Activated gamma-delta T cell treated with anti-CD3 and anti-CD28 coated beads, Interleukin-2, amount 50 U/mL, for 16 hours (primary cell): ENCODE data around the gene SATB1.
"Not testable (repeated sequence)": the region's sequence is repeated elsewhere in the genome, so short reads cannot be mapped to it uniquely, and the experiment has no call there.

Experiments
- DNase-seq: peaks from one replicate; pipeline ENCODE4 v3.0.0-alpha.2; 2020; ENCODE audit warnings: low read depth

SATB1 gene

DNA sequence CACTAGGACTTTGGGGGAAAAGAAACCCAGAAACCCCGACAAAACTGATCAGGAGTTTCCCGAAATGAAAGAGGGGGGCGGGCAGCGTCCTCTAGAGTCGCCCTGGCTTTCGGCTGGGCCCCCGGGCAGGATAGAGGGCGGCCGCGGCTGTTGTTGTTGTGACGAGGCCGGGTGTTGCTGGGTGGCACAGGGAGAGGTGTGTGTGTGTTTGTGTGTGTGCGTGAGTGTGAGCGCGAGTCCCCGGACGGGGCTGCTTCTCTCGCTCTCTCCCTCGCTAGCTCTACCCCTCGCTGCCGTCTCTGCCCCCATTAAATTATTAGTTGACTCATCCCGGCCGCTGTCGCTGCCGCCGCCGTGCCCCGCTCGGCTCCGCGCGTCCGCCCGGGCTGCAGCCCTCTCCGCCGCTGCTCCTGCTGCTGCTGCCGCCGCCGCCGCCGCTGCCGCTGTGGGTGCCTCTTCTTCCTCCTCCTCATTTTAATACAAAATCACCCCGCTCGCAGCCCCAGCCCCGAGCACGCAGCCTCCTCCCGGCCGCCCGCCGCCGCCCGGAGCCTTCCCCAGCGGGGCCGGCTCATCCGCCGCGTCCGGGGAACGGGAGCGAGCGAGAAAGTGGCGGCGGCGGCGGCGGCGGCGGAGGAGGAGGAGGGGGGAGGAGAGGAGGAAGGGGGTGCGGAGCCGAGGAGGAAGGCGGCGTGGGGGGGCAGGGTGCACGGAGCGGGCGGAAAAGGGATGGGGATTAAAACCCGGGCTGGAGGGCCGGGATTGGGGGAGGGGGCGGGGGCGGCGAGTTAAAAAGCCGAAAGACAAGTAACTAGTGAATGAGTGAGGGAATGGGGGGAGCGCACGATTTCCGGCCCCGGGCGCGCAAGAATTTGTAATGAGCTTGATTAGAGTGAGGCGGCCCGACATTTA is at the start of gene SATB1:
Gene SATB1 (minus strand): TSS at position 611 of the 912 bp plus-strand sequence. CDS start 4,372 bp downstream, outside the sequence.
- DNase-seq = no peak

GRCh38 chr3:18474202-18474601 is 49.1 kb upstream of the SATB1 start:
- DNase-seq = no peak

DNA sequence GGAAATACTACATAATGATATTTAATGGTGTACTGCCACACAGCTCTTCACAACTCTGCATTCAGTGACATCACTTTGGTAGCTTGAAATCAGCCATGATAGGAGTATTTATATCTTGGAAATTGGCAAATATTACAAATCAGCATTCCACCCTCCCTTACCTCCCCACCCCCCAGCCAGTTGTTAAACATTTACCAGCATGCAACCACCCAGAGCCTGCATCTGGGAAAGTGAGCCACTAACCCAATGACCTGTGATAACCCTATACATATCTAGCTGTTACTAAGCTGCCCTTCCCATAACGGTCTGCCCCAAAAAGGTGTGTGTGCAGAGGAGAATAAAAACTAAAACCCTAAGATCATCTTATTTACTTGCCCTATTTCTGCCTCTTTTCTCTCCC is 44.6 kb upstream of the SATB1 start:
- no peak for DNase-seq

DNA sequence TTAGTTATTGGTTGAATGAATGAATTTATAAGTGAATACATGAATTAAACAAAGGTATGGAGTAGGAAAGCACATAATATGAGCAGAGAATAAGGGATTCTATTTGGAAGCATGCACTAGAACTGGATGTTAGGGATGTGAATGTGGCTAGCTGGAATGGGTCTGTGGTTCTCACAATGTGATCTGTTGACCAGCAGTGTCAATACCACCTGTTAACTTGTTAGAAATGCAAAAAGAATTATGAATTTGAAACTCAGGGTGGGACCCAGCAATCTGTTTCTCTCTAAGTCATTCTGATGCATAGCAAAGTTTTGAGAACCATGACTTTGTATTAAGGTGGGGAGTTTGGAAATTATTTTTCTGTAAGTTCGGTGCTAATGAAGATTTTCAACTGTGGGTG is 41.0 kb upstream of the SATB1 start:
- no peak for DNase-seq

- no peak for DNase-seq
Measured at GRCh38 chr3:18454766-18455165, 29.6 kb upstream of the SATB1 start.

- not testable (repeated sequence) for DNase-seq
Measured at GRCh38 chr3:18449618-18450017, 24.5 kb upstream of the SATB1 start.

DNA sequence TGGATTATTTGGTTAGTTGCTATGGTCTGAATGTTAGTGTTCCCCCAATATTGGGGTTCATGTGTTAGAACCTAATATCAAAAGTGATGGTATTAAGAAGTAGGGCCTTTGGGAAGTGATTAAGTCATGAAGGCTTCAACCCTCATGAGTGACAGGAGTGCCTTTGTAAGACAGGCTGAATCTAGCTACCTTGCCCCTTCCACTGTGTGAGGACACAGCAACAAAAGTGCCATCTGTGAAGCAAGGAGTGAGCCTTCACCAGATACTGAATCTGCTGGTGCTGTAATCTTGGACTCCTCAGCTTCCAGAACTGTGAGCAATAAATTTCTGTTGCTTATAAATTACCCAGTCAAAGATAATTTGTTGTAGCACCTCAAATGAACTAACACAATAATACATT is 22.6 kb upstream of the SATB1 start:
- DNase-seq = no peak

GRCh38 chr3:18446149-18446825 is 21.1 kb upstream of the SATB1 start:
- no peak for DNase-seq

- DNase-seq = peak; percentile 70
Measured at GRCh38 chr3:18445401-18446148, 20.4 kb upstream of the SATB1 start.

GRCh38 chr3:18444595-18445400 is 19.7 kb upstream of the SATB1 start:
- peak; percentile 67 for DNase-seq

- no peak for DNase-seq
Measured at GRCh38 chr3:18443665-18444594, 18.8 kb upstream of the SATB1 start.

GRCh38 chr3:18442756-18443664 is 17.9 kb upstream of the SATB1 start:
- DNase-seq = no peak

DNA sequence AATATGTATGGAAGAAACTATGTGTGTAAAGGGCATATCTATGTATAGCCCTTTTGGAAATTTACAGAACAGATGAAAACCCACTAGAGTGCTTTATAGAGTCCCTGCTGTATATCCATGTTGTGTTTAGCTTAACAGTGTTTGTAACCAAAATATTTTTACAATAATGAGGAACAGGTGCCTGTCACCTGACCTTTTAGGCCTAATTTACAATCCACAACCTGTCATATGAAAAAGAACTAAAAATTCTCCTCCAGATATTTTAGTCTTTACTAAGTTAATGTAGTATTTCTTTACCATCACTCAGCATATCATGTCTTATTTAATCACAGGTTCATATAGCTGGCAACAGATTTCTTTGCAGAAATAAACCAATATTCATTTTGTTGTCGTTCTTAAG is 16.4 kb upstream of the SATB1 start:
- DNase-seq = no peak

GRCh38 chr3:18440066-18440722 is 15.1 kb upstream of the SATB1 start:
- no peak for DNase-seq

DNA sequence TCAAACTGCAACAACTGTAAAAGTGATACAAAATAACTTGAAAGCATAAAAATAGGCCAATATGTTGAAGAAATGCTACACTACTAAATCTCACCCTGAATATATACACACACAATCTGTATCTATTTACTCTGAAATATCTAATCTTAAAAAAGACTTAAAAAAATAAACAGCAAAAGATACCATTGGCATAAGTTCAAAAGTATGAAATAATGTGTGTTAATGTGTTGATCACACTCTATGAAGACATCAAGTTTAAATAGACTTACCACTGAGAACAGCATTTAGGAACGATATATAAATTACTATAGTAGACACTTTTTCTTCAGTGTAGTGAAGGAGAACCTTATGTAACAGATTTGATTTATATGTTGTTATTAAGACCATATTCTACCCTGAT is 14.1 kb upstream of the SATB1 start:
- no peak for DNase-seq

DNA sequence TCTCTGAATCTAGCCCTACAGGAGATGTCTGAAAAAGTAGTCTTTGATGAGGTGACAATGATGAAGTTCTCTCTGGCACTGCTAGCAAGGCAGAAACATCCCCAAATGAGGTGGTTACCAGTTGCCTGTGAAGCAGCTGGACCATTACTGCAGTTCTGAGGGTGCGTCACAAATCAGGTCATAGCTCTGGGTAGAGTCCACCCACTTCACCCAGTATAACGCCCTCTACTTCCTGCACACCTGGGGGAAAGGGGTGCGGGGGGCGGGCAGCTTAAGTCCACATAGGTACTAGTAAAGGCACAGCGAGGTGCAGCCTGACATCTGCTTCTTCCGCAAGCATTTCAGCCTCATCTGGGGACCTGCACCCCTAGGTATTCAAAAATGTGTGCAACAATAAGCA is 13.4 kb upstream of the SATB1 start:
- DNase-seq = no peak

GRCh38 chr3:18436213-18436612 is 11.1 kb upstream of the SATB1 start:
- DNase-seq = no peak

DNA sequence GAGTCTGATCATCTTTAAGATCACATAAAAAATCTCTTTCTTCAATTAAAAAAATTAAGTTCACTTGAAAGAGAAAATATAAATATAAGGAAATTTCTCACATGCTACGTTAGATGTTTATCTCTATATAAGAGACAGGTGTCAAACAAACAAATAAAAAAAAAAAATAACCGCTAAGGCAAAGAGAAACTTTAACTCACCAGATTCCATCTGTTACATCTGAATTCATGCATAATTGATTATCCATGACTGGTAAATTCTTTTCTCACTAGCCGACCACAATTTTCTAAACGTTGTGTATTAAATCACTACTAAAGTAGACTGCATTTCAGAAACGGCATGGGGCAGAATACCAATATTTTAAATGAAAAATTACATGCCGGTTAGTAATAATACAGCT is 9.6 kb upstream of the SATB1 start:
- no peak for DNase-seq

GRCh38 chr3:18432752-18433151 is 7.6 kb upstream of the SATB1 start:
- DNase-seq = no peak
